Hindlimb muscle (tissue), 1 donor: ENCODE results near the gene AIM2. TPM values are rescaled to one million over a fixed set of nuclear protein-coding genes. Genes with fewer than 3 reads are reported as not detected.
"Not testable (repeated sequence)": the region's sequence is repeated elsewhere in the genome, so short reads cannot be mapped to it uniquely, and the experiment has no call there.

Experiments
- DNase-seq: peaks from one replicate; pipeline ENCODE4 v3.0.0-alpha.2; 2013
- polyA plus RNA-seq: library from polyadenylated mRNA; unstranded; fragments of 120-200 nt; gene quantifications from one replicate; pipeline ENCODE4 v1.2.1, GENCODE V29; 2013; ENCODE audit not compliant: insufficient read length

The AIM2 gene
- polyA plus RNA-seq, 1 donor = 0.40 TPM

- DNase-seq = no peak
Measured at GRCh38 chr1:159079525-159079924, 3.0 kb upstream of the AIM2 start.

- DNase-seq = no peak
Measured at GRCh38 chr1:159077120-159077961, 775 bp upstream of the AIM2 start.

- DNase-seq = peak; percentile 30
Measured at GRCh38 chr1:159071970-159072582, 4.5 kb downstream of the AIM2 start.

- no peak for DNase-seq
Measured at GRCh38 chr1:159068886-159069285, 7.7 kb downstream of the AIM2 start.

GRCh38 chr1:159067699-159068621 lies 8.6 kb downstream of the AIM2 start:
- no peak for DNase-seq

GRCh38 chr1:159066108-159066507 lies 10.5 kb downstream of the AIM2 start:
- no peak for DNase-seq

GRCh38 chr1:159065106-159065505 lies 11.5 kb downstream of the AIM2 start:
- DNase-seq = no peak

- DNase-seq = no peak
Measured at GRCh38 chr1:159058751-159059150, 17.8 kb downstream of the AIM2 start.

GRCh38 chr1:159056069-159056698 lies 20.4 kb downstream of the AIM2 start:
- DNase-seq = no peak

GRCh38 chr1:159055181-159055641 lies 21.4 kb downstream of the AIM2 start:
- no peak for DNase-seq

- DNase-seq = no peak
Measured at GRCh38 chr1:159054427-159054826, 22.1 kb downstream of the AIM2 start.

GRCh38 chr1:159051436-159051835 lies 25.1 kb downstream of the AIM2 start:
- no peak for DNase-seq

GRCh38 chr1:159046486-159046885 lies 30.1 kb downstream of the AIM2 start:
- DNase-seq = not testable (repeated sequence)

GRCh38 chr1:159040893-159041724 lies 35.5 kb downstream of the AIM2 start:
- DNase-seq = no peak

GRCh38 chr1:159040206-159040605 lies 36.4 kb downstream of the AIM2 start:
- DNase-seq = no peak

GRCh38 chr1:159030877-159031447 lies 45.6 kb downstream of the AIM2 start:
- no peak for DNase-seq

- no peak for DNase-seq
Measured at GRCh38 chr1:159030311-159030710, 46.3 kb downstream of the AIM2 start.

GRCh38 chr1:159026841-159027240 lies 49.7 kb downstream of the AIM2 start:
- not testable (repeated sequence) for DNase-seq

- DNase-seq = no peak
Measured at GRCh38 chr1:159025043-159025442, 51.5 kb downstream of the AIM2 start.

GRCh38 chr1:159023723-159024122 lies 52.8 kb downstream of the AIM2 start:
- DNase-seq = no peak

GRCh38 chr1:159015440-159015909 lies 61.1 kb downstream of the AIM2 start:
- no peak for DNase-seq
